SIG-M5 treated with dmso at 0.1 percent for 504 hours (cell line): ENCODE measurements around the gene HPGD.

Experiments used
- DNase-seq: peaks from one replicate; lab custom pipeline; 2025; ENCODE audit not compliant: unreplicated experiment; lab: John Stamatoyannopoulos, UW

The HPGD gene

GRCh38 chr4:174522183-174523024, at the start of gene HPGD:
Gene HPGD, minus strand, starts transcription at chr4:174522488. Its CDS starts 37 bp downstream, at chr4:174522451.
- DNase-seq: no peak

- DNase-seq: no peak
Observed at GRCh38 chr4:174564529-174564928, 42.2 kb upstream of the HPGD start.

- no peak for DNase-seq
Observed at GRCh38 chr4:174563399-174563798, 41.1 kb upstream of the HPGD start.

- DNase-seq: no peak
Observed at GRCh38 chr4:174561560-174561959, 39.3 kb upstream of the HPGD start.

- peak; percentile 5 for DNase-seq
Observed at GRCh38 chr4:174559894-174560293, 37.6 kb upstream of the HPGD start.

GRCh38 chr4:174555789-174556630, 33.7 kb upstream of the HPGD start:
- no peak for DNase-seq

- no peak for DNase-seq
Observed at GRCh38 chr4:174554231-174554728, 32.0 kb upstream of the HPGD start.

- no peak for DNase-seq
Observed at GRCh38 chr4:174553828-174554227, 31.5 kb upstream of the HPGD start.

- no peak for DNase-seq
Observed at GRCh38 chr4:174553031-174553430, 30.7 kb upstream of the HPGD start.

- no peak for DNase-seq
Observed at GRCh38 chr4:174550541-174550940, 28.3 kb upstream of the HPGD start.

GRCh38 chr4:174549721-174550120, 27.4 kb upstream of the HPGD start:
- no peak for DNase-seq

- no peak for DNase-seq
Observed at GRCh38 chr4:174545268-174545667, 23.0 kb upstream of the HPGD start.

GRCh38 chr4:174544496-174544895, 22.2 kb upstream of the HPGD start:
- no peak for DNase-seq

GRCh38 chr4:174540175-174540574, 17.9 kb upstream of the HPGD start:
- no peak for DNase-seq

- no peak for DNase-seq
Observed at GRCh38 chr4:174539571-174539970, 17.3 kb upstream of the HPGD start.

- no peak for DNase-seq
Observed at GRCh38 chr4:174538876-174539250, 16.6 kb upstream of the HPGD start.

- DNase-seq: no peak
Observed at GRCh38 chr4:174538123-174538875, 16.0 kb upstream of the HPGD start.

- no peak for DNase-seq
Observed at GRCh38 chr4:174537634-174538033, 15.3 kb upstream of the HPGD start.

GRCh38 chr4:174534461-174534860, 12.2 kb upstream of the HPGD start:
- no peak for DNase-seq

- no peak for DNase-seq
Observed at GRCh38 chr4:174532445-174532844, 10.2 kb upstream of the HPGD start.

- DNase-seq: no peak
Observed at GRCh38 chr4:174531486-174531885, 9.2 kb upstream of the HPGD start.
